HL-60 (cell line): Measurements from ENCODE around the gene PTPRK.

Experiments used
- DNase-seq, 2 experiments: peaks; one replicate each; pipeline ENCODE4 v3.0.0-alpha.2; 2010 to 2020; ENCODE audit warnings: low read depth in 1 of 2, low spot score in 1 of 2
- H3K27ac ChIP-seq: fragments of 250-450 bp; sonication (Bioruptor Pico); replicated peaks from 2 replicates; pipeline ENCODE4 v1.5.1; 2020; ENCODE audit warnings: mild to moderate bottlenecking, moderate library complexity
- H3K27me3 ChIP-seq: fragments of 250-450 bp; sonication (Bioruptor Pico); 2 replicates; pipeline ENCODE4 v1.5.1; 2021; ENCODE audit warnings: mild to moderate bottlenecking, moderate library complexity; ENCODE audit not compliant: insufficient read depth, poor library complexity, severe bottlenecking
- H3K4me3 ChIP-seq: replicated peaks from 2 replicates; pipeline ENCODE4 v1.5.1; 2011; ENCODE audit warnings: mild to moderate bottlenecking, control low read depth, low read length; ENCODE audit not compliant: insufficient read depth
- GABPA ChIP-seq: IDR thresholded peaks from 2 replicates; pipeline ENCODE4 v1.6.1; 2012; ENCODE audit warnings: low read depth
- POLR2AphosphoS5 ChIP-seq: IDR thresholded peaks from 2 replicates; pipeline ENCODE4 v1.6.1; 2012; ENCODE audit warnings: low read depth
- SPI1 ChIP-seq: IDR thresholded peaks from 2 replicates; pipeline ENCODE4 v1.6.1; 2012; ENCODE audit warnings: low read depth, mild to moderate bottlenecking, borderline replicate concordance
- TF ChIP-seq, protein P1 (sequence below): IDR thresholded peaks from one replicate; pipeline ENCODE4 v1.5.1; 2011; ENCODE audit warnings: low read length, control low read depth, inconsistent platforms; ENCODE audit not compliant: insufficient read depth
- TF ChIP-seq, protein P2 (sequence below): IDR thresholded peaks from 2 replicates; pipeline ENCODE4 v1.6.1; 2012; ENCODE audit warnings: low read depth; ENCODE audit not compliant: insufficient replicate concordance

PTPRK gene

DNA sequence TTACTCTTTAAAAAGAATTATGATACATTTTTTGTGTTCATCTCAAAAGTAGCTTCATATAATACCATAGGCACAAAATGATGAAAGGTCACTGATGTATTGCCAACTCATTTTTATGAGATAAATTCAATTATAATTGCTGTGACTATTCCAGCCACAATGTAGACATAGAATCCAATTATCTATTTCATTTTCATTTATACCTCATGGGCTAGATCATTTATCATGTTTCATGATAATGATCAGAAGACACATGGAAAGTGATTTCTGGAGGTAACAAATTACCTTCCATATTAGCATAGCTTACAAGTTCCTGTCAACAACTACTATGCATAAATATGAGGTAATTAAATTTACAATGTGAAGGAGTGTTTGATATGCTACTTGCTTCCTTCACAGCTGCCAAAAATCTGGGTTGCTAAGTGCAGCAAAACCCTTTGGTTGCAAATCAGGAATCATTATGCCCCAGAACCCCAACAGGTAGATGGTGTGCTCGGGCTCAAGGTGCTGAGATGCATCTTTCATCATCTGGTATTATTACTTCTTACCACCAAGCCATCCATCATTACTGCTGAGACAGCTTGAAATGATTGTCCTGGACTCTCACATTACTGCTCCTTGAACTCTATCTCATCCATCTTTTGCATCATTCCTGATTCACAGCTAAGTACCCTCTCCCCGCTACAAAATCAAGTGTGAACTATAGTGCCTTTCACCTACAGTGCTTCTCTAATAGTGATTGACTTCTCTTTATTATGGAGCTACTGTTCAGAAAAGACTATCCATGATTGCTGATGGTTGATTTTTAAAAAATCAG is 313.6 kb downstream of the PTPRK start:
- no peak overlapping the region for H3K27ac ChIP-seq
- DNase-seq, result no peak
- TF ChIP-seq POLR2AphosphoS5 (no peak), SPI1 (no peak), GABPA (no peak)
- TF ChIP-seq, protein P1, sequence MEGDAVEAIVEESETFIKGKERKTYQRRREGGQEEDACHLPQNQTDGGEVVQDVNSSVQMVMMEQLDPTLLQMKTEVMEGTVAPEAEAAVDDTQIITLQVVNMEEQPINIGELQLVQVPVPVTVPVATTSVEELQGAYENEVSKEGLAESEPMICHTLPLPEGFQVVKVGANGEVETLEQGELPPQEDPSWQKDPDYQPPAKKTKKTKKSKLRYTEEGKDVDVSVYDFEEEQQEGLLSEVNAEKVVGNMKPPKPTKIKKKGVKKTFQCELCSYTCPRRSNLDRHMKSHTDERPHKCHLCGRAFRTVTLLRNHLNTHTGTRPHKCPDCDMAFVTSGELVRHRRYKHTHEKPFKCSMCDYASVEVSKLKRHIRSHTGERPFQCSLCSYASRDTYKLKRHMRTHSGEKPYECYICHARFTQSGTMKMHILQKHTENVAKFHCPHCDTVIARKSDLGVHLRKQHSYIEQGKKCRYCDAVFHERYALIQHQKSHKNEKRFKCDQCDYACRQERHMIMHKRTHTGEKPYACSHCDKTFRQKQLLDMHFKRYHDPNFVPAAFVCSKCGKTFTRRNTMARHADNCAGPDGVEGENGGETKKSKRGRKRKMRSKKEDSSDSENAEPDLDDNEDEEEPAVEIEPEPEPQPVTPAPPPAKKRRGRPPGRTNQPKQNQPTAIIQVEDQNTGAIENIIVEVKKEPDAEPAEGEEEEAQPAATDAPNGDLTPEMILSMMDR, result no peak
- TF ChIP-seq, protein P2, sequence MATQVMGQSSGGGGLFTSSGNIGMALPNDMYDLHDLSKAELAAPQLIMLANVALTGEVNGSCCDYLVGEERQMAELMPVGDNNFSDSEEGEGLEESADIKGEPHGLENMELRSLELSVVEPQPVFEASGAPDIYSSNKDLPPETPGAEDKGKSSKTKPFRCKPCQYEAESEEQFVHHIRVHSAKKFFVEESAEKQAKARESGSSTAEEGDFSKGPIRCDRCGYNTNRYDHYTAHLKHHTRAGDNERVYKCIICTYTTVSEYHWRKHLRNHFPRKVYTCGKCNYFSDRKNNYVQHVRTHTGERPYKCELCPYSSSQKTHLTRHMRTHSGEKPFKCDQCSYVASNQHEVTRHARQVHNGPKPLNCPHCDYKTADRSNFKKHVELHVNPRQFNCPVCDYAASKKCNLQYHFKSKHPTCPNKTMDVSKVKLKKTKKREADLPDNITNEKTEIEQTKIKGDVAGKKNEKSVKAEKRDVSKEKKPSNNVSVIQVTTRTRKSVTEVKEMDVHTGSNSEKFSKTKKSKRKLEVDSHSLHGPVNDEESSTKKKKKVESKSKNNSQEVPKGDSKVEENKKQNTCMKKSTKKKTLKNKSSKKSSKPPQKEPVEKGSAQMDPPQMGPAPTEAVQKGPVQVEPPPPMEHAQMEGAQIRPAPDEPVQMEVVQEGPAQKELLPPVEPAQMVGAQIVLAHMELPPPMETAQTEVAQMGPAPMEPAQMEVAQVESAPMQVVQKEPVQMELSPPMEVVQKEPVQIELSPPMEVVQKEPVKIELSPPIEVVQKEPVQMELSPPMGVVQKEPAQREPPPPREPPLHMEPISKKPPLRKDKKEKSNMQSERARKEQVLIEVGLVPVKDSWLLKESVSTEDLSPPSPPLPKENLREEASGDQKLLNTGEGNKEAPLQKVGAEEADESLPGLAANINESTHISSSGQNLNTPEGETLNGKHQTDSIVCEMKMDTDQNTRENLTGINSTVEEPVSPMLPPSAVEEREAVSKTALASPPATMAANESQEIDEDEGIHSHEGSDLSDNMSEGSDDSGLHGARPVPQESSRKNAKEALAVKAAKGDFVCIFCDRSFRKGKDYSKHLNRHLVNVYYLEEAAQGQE, result no peak
- H3K27me3 ChIP-seq, result no peaks in the 10 kb centered on the region
- H3K4me3 ChIP-seq, result no peak overlapping the region

DNA sequence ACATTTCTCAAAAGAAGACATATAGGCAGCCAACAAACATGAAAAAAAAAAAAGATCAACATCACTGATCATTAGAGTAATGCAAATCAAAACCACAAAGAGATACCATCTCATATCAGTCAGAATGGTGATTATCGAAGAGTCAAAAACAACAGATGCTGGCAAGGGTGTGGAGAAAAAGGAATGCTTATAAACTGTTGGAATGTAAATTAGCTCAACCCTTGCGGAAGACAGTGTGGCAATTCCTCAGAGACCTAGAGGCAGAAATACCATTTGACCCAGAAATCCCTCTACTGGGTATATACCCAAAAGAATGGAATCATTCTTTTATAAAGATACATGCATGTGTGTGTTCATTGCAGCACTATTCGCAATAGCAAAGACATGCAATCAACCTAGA is 315.8 kb downstream of the PTPRK start:
- Histone ChIP-seq H3K27ac (no peak overlapping the region), H3K27me3 (no peaks in the 10 kb centered on the region), H3K4me3 (no peak overlapping the region)
- DNase-seq, result no peak
- TF ChIP-seq SPI1, result no peak
- TF ChIP-seq, protein P2, result no peak
- TF ChIP-seq POLR2AphosphoS5, result no peak
- TF ChIP-seq GABPA, result no peak
- TF ChIP-seq, protein P1, result no peak

DNA sequence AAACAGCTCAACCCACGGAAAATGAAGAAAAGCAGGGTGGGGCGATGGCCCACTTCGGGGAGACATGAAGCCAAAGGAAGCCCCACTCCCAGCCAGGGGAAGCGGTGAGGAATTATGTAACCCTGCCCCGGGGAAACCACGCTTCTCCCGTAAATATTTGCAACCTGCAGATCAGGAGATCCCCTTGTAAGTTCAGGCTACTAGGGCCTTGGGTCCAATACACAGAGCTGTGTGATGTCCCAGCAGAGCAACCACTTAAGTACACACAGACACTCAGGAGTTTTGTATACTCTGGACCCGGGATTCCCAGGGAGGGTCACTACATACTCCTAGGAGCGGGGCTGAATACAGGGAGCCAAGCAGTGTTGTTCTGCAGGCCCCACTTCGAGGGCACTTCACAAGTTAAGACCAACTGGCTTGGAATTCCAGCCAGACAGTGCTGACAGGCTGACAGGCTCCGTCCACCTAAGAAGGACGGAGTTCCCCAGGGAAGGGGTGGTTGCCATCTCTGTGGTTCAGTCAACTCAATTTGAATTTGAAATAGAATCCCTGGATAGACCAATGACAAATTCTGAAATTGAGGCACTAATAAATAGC is 318.1 kb downstream of the PTPRK start:
- H3K27ac ChIP-seq, result no peak overlapping the region
- H3K27me3 ChIP-seq, result no peaks in the 10 kb centered on the region
- no peak overlapping the region for H3K4me3 ChIP-seq
- DNase-seq, result no peak
- TF ChIP-seq, protein P1, result no peak
- TF ChIP-seq GABPA (no peak), SPI1 (no peak), POLR2AphosphoS5 (no peak)
- TF ChIP-seq, protein P2, result no peak
